A673 (cell line): ENCODE measurements around the gene SRRT. TPM values are rescaled to one million over a fixed set of nuclear protein-coding genes. Genes with fewer than 3 reads are reported as not detected.

Experiments
- BruUV-seq: library from RNA; stranded (reverse); fragments of 400-500 nt; replicated peaks from 2 replicates; lab custom pipeline; 2021; lab: Mats Ljungman, UMichigan
- CTCF ChIA-PET: fragments of 300-600 bp; sonication (Branson Sonifier 250); formaldehyde crosslinking; loops from one replicate; lab custom pipeline; 2022; ENCODE audit warnings: antibody characterized with exemption; lab: Charles Lee
- POLR2A ChIA-PET: fragments of 300-600 bp; sonication (Branson Sonifier 250); formaldehyde crosslinking; loops from one replicate; lab custom pipeline; 2022; ENCODE audit warnings: antibody characterized with exemption; ENCODE audit not compliant: low non-redundant PET; lab: Charles Lee
- DNase-seq: peaks from one replicate; pipeline ENCODE4 v3.0.0-alpha.2; 2015; ENCODE audit warnings: low spot score
- H3K27ac ChIP-seq: fragments of 200-600 bp; sonication (generic); 2 replicates; pipeline ENCODE4 v1.5.1; 2016; ENCODE audit warnings: mixed run types, low read depth, mild to moderate bottlenecking, mixed read lengths, antibody characterized with exemption, low read length; ENCODE audit not compliant: poor library complexity, severe bottlenecking
- H3K27me3 ChIP-seq: fragments of 200-600 bp; sonication (generic); replicated peaks from 2 replicates; pipeline ENCODE4 v1.6.1; 2017; ENCODE audit warnings: mixed run types, low read depth, mild to moderate bottlenecking, mixed read lengths, antibody characterized with exemption, low read length; ENCODE audit not compliant: insufficient read depth, poor library complexity
- H3K36me3 ChIP-seq: fragments of 200-600 bp; sonication (generic); 2 replicates; pipeline ENCODE4 v1.6.1; 2016; ENCODE audit warnings: mixed run types, mild to moderate bottlenecking, mixed read lengths, antibody characterized with exemption, low read length; ENCODE audit not compliant: insufficient read depth, poor library complexity, severe bottlenecking
- H3K4me1 ChIP-seq: fragments of 200-600 bp; sonication (generic); 2 replicates; pipeline ENCODE4 v1.6.1; 2017; ENCODE audit warnings: mixed run types, mild to moderate bottlenecking, mixed read lengths, antibody characterized with exemption, low read length; ENCODE audit not compliant: insufficient read depth, poor library complexity, severe bottlenecking
- H3K4me3 ChIP-seq: fragments of 200-600 bp; sonication (generic); 2 replicates; pipeline ENCODE4 v1.5.1; 2016; ENCODE audit warnings: low read depth, mixed run types, mild to moderate bottlenecking, mixed read lengths, low read length; ENCODE audit not compliant: poor library complexity, severe bottlenecking
- H3K9me3 ChIP-seq: fragments of 200-600 bp; sonication (generic); 2 replicates; pipeline ENCODE4 v1.6.1; 2016; ENCODE audit warnings: mixed run types, low read depth, mild to moderate bottlenecking, mixed read lengths, antibody characterized with exemption, low read length; ENCODE audit not compliant: poor library complexity, severe bottlenecking
- CTCF ChIP-seq: fragments of 300-800, 200-600 bp; sonication (generic); conservative IDR thresholded peaks from 2 replicates; pipeline ENCODE4 v1.5.1; 2017; ENCODE audit warnings: low read depth, mild to moderate bottlenecking, antibody characterized with exemption, low read length, moderate library complexity, mixed read lengths
- EZH2 ChIP-seq: fragments of 200-600 bp; sonication (generic); IDR thresholded peaks from 2 replicates; pipeline ENCODE4 v1.6.1; 2017; ENCODE audit warnings: borderline replicate concordance, low read depth, mild to moderate bottlenecking, mixed read lengths, antibody characterized with exemption, low read length; ENCODE audit not compliant: poor library complexity, severe bottlenecking
- intact Hi-C: fragments of 100-400 bp; cut with micrococcal nuclease; formaldehyde crosslinking; loops from one replicate; pipeline ENCODE4 v1.10.0; 2022; ENCODE audit not compliant: unreplicated experiment
- total RNA-seq: library from RNA; stranded (reverse); gene quantifications from 2 replicates; pipeline ENCODE4 v1.2.3, GENCODE V29; 2021

The SRRT gene
- total RNA-seq, 1 experiment from 2014 or later: 277 TPM

GRCh38 chr7:100825751-100826513 lies 49.0 kb upstream of the SRRT start:
- H3K27me3 ChIP-seq: no peaks in the 10 kb centered on the region
- peaks cover 33% of the 10 kb centered on the region for H3K36me3 ChIP-seq
- peak overlapping the region; percentile 98 for H3K4me3 ChIP-seq
- no peaks in the 10 kb centered on the region for H3K9me3 ChIP-seq
- ChIA-PET CTCF (interaction anchor here (0.6 to 1.1 kb wide), 3 partner anchors 25 to 121 kb away, joined by 3 to 4 read pairs (median 3); partner anchors contain the start of gene POP7), POLR2A (no interaction called here)
- DNase-seq: peak; percentile 52
- peaks cover 8% of the 10 kb centered on the region for H3K4me1 ChIP-seq
- H3K27ac ChIP-seq: peak overlapping the region; percentile 80
- TF ChIP-seq CTCF: peak; percentile 21; the same call in 1 of the 2 replicates
- no peak for TF ChIP-seq EZH2
- BruUV-seq: TSS peak; percentile 53
- intact Hi-C loops: loop anchor here (2.0 kb wide), 1 partner anchor 27 kb away; no protein-coding TSS in a partner anchor

DNA sequence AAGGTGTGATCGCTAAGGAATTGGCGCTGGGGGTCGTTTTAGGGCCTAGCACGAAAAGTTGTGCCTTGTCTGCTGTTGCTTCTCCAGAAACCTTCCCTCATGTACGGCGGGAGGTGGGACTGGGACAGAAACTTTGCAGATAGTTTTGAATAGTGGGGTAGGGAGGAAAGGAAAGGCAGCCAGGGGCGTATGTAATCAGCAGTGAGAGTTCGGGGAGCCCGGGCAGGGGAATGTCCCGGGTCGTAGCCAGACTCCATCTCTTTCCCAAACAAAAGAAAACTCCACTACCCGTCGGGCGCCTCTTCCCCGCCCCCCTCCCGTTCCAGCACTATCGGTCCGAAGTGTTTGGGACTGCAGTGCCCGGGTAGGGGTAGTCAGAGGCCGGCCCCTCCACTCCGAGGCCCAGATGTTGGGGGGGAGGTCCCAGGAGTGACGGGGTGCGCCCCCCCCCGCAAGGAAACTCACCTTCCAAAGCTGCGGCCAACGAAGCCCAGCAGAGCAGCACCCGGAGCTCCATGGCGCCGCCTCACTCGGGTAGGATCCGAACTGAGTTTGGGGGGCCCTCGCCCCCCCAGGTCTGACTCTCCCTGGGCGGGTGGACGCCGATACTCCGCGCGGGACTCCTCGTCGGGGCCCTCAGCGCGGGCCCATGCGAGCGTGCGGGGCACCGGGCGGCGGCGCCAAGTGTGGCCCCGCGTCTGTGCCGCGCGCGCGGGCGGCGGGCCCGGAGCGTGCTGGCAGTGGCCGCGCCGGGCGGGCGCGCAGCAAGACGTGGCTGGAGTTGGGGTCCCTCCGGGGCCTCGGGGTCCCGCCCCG lies 48.2 kb upstream of the SRRT start:
- peaks cover 28% of the 10 kb centered on the region for H3K36me3 ChIP-seq
- ChIA-PET CTCF (interaction anchor here (0.6 to 2.7 kb wide), 6 partner anchors 10 to 122 kb away, joined by 3 to 20 read pairs (median 4); partner anchors contain the start of genes POP7 and SLC12A9), POLR2A (interaction anchor here (0.5 to 1.0 kb wide), 3 partner anchors 9 to 48 kb away, joined by 3 to 7 read pairs (median 3); partner anchors contain the start of genes SLC12A9 and SRRT)
- H3K27ac ChIP-seq: peak overlapping the region; percentile 80
- no peaks in the 10 kb centered on the region for H3K27me3 ChIP-seq
- no TSS peak for BruUV-seq
- intact Hi-C loops: loop anchor here (2.0 kb wide), 1 partner anchor 28 kb away; no protein-coding TSS in a partner anchor
- no peaks in the 10 kb centered on the region for H3K9me3 ChIP-seq
- peaks cover 8% of the 10 kb centered on the region for H3K4me1 ChIP-seq
- peak overlapping the region; percentile 98 for H3K4me3 ChIP-seq
- DNase-seq: peak; percentile 31
- no peak for TF ChIP-seq EZH2
- no peak for TF ChIP-seq CTCF
